H1 (cell line): ENCODE measurements around the gene RAD51B. TPM values are rescaled to one million over a fixed set of nuclear protein-coding genes. Genes with fewer than 3 reads are reported as not detected.
A peak's percentile ranks its signal among the peaks of the same experiment; 100 is the strongest.

Source experiments
- CTCF ChIA-PET: fragments of 300-600 bp; sonication (Branson Sonifier 250); formaldehyde crosslinking; loops from one replicate; lab custom pipeline; 2021; ENCODE audit not compliant: partially characterized antibody; lab: Charles Lee
- POLR2A ChIA-PET: fragments of 300-600 bp; sonication (Branson Sonifier 250); formaldehyde crosslinking; loops from one replicate; lab custom pipeline; 2021; ENCODE audit warnings: inconsistent platforms; ENCODE audit not compliant: partially characterized antibody; lab: Charles Lee
- DNase-seq, 2 experiments: peaks; one replicate each; pipeline versions ENCODE4 v3.0.0 to v3.0.0-alpha.2; 2010 to 2022; ENCODE audit warnings: low spot score in 2 of 2, low read depth in 1 of 2, mixed read lengths in 1 of 2
- FAIRE-seq: peaks from 2 replicates; lab custom pipeline; 2011; peaks lifted over from hg19 to GRCh38; lab: Jason Lieb, UNC
- H2AFZ ChIP-seq: 2 replicates; pipeline ENCODE4 v1.8.1; 2012; ENCODE audit warnings: low read length, inconsistent platforms
- H2AK5ac ChIP-seq: 2 replicates; pipeline ENCODE4 v1.6.1; 2013; ENCODE audit warnings: low read depth, low read length
- H2BK120ac ChIP-seq: replicated peaks from 2 replicates; pipeline ENCODE3; 2013; ENCODE audit warnings: low read depth, low read length, inconsistent platforms
- H2BK12ac ChIP-seq: 2 replicates; pipeline ENCODE4 v1.6.1; 2013; ENCODE audit warnings: low read depth, low read length
- H2BK15ac ChIP-seq: 2 replicates; pipeline ENCODE4 v1.6.1; 2013; ENCODE audit warnings: low read length
- H2BK20ac ChIP-seq: 2 replicates; pipeline ENCODE4 v1.6.1; 2013; ENCODE audit warnings: low read length
- H2BK5ac ChIP-seq: 2 replicates; pipeline ENCODE4 v1.6.1; 2013; ENCODE audit warnings: low read depth, low read length
- H3K14ac ChIP-seq: 2 replicates; pipeline ENCODE4 v1.6.1; 2013; ENCODE audit warnings: inconsistent platforms; ENCODE audit not compliant: insufficient read length
- H3K18ac ChIP-seq: 2 replicates; pipeline ENCODE4 v1.6.1; 2013; ENCODE audit warnings: low read length; ENCODE audit errors: extremely low read depth
- H3K23ac ChIP-seq: 2 replicates; pipeline ENCODE4 v1.6.1; 2013; ENCODE audit warnings: inconsistent platforms; ENCODE audit not compliant: insufficient read length
- H3K23me2 ChIP-seq: 2 replicates; pipeline ENCODE4 v1.6.1; 2013; ENCODE audit warnings: low read depth, low read length
- H3K27ac ChIP-seq: 2 replicates; pipeline ENCODE4 v1.6.1; 2011; ENCODE audit warnings: low read depth, low read length, inconsistent platforms
- H3K27me3 ChIP-seq, 4 experiments: replicated peaks in 1 of 4; 1 replicate in 1 of 4; 2 replicates in 3 of 4; pipeline versions ENCODE4 v1.6.1 to v1.8.1; 2011 to 2013; ENCODE audit warnings: low read length in 3 of 4, mild to moderate bottlenecking in 3 of 4, inconsistent platforms in 2 of 4, mixed read lengths in 2 of 4, moderate library complexity in 1 of 4; ENCODE audit not compliant: control insufficient read depth in 3 of 4, insufficient read depth in 3 of 4; ENCODE audit errors: extremely low read depth in 1 of 4
- H3K36me3 ChIP-seq, 4 experiments: 2 replicates each; pipeline versions ENCODE4 v1.6.1 to v1.8.1; 2011 to 2013; ENCODE audit warnings: mild to moderate bottlenecking in 4 of 4, low read length in 3 of 4, moderate library complexity in 2 of 4, control low read depth in 1 of 4, inconsistent platforms in 1 of 4; ENCODE audit not compliant: insufficient read depth in 4 of 4, control insufficient read depth in 2 of 4
- H3K4ac ChIP-seq: replicated peaks from 2 replicates; pipeline ENCODE3; 2013; ENCODE audit warnings: low read length, low read depth, mixed read lengths, inconsistent platforms; ENCODE audit not compliant: insufficient read length
- H3K4me1 ChIP-seq, 4 experiments: replicated peaks in 1 of 4; 1 replicate in 1 of 4; 2 replicates in 3 of 4; pipeline versions ENCODE4 v1.6.1 to v1.8.1; 2011 to 2013; ENCODE audit warnings: low read length in 3 of 4, inconsistent platforms in 2 of 4, mixed read lengths in 1 of 4; ENCODE audit not compliant: insufficient read depth in 4 of 4, control insufficient read depth in 3 of 4
- H3K4me2 ChIP-seq, 2 experiments: 2 replicates each; pipeline versions ENCODE4 v1.6.1 to v1.8.1; 2011 to 2013; ENCODE audit warnings: low read depth in 2 of 2, low read length in 2 of 2, control low read depth in 1 of 2, inconsistent platforms in 1 of 2, mild to moderate bottlenecking in 1 of 2; ENCODE audit not compliant: insufficient read depth in 1 of 2
- H3K4me3 ChIP-seq, 4 experiments: fragments of 200-600, 300-600 bp in 1 of 4; sonication (generic), shearing (Covaris generic), sonication (Bioruptor Twin) in 1 of 4; 2 replicates each; pipeline versions ENCODE4 v1.5.1 to v1.8.1; 2011 to 2016; ENCODE audit warnings: low read length in 4 of 4, low read depth in 3 of 4, control low read depth in 2 of 4, inconsistent platforms in 2 of 4, mild to moderate bottlenecking in 2 of 4, mixed read lengths in 1 of 4, moderate library complexity in 1 of 4; ENCODE audit not compliant: insufficient read depth in 2 of 4; ENCODE audit errors: extremely low read depth in 1 of 4
- H3K56ac ChIP-seq: replicated peaks from 2 replicates; pipeline ENCODE3; 2013; ENCODE audit warnings: low read depth, mild to moderate bottlenecking, mixed read lengths, low read length, inconsistent platforms; ENCODE audit not compliant: insufficient read length
- H3K79me1 ChIP-seq: 2 replicates; pipeline ENCODE4 v1.6.1; 2013; ENCODE audit warnings: low read depth, low read length, control low read depth
- H3K79me2 ChIP-seq, 2 experiments: 2 replicates each; pipeline versions ENCODE4 v1.6.1 to v1.8.1; 2012 to 2013; ENCODE audit warnings: low read length in 2 of 2, mild to moderate bottlenecking in 2 of 2, inconsistent platforms in 1 of 2; ENCODE audit not compliant: insufficient read depth in 2 of 2, control insufficient read depth in 1 of 2
- H3K9ac ChIP-seq, 4 experiments: replicated peaks in 1 of 4; 1 replicate in 1 of 4; 2 replicates in 3 of 4; pipeline versions ENCODE4 v1.6.1 to v1.8.1; 2011 to 2013; ENCODE audit warnings: low read depth in 3 of 4, low read length in 3 of 4, control low read depth in 2 of 4, mild to moderate bottlenecking in 2 of 4, moderate library complexity in 2 of 4, inconsistent platforms in 1 of 4; ENCODE audit errors: extremely low read depth in 1 of 4
- H3K9me3 ChIP-seq, 2 experiments: 2 replicates each; pipeline versions ENCODE4 v1.6.1 to v1.8.1; 2012 to 2013; ENCODE audit warnings: mild to moderate bottlenecking in 2 of 2, moderate library complexity in 2 of 2, control low read depth in 1 of 2, inconsistent platforms in 1 of 2, low read depth in 1 of 2, low read length in 1 of 2, mixed read lengths in 1 of 2; ENCODE audit not compliant: insufficient read depth in 2 of 2
- H4K20me1 ChIP-seq, 2 experiments: replicated peaks in 1 of 2; 2 replicates each; pipeline versions ENCODE3 to v1.8.1; 2011 to 2013; ENCODE audit warnings: inconsistent platforms in 2 of 2, low read length in 2 of 2, mild to moderate bottlenecking in 1 of 2; ENCODE audit not compliant: insufficient read depth in 2 of 2, control insufficient read depth in 1 of 2
- H4K5ac ChIP-seq: 2 replicates; pipeline ENCODE4 v1.6.1; 2013; ENCODE audit warnings: low read length, low read depth, mixed read lengths, inconsistent platforms; ENCODE audit not compliant: insufficient read length
- H4K8ac ChIP-seq: 2 replicates; pipeline ENCODE4 v1.8.0; 2013; ENCODE audit warnings: mild to moderate bottlenecking, moderate library complexity, low read length, inconsistent platforms; ENCODE audit not compliant: insufficient read depth; ENCODE audit errors: extremely low read depth
- H4K91ac ChIP-seq: replicated peaks from 2 replicates; pipeline ENCODE3; 2013; ENCODE audit warnings: low read length, mixed read lengths, inconsistent platforms; ENCODE audit not compliant: insufficient read length
- ATF2 ChIP-seq: IDR thresholded peaks from 2 replicates; pipeline ENCODE4 v1.6.1; 2012; ENCODE audit warnings: low read length, inconsistent platforms
- CBX5 ChIP-seq: fragments of 300-800, 300-1000 bp; sonication (generic); IDR thresholded peaks from 2 replicates; pipeline ENCODE4 v1.7.1; 2016; ENCODE audit warnings: antibody characterized with exemption, low read length, low read depth
- EGR1 ChIP-seq: IDR thresholded peaks from 2 replicates; pipeline ENCODE4 v1.6.1; 2011; ENCODE audit warnings: low read depth, low read length, borderline replicate concordance
- EZH2 ChIP-seq: fragments of 200-600 bp; sonication (generic); IDR thresholded peaks from 2 replicates; pipeline ENCODE4 v1.7.1; 2012; ENCODE audit warnings: low read depth, mild to moderate bottlenecking, moderate library complexity, low read length, inconsistent platforms; ENCODE audit not compliant: severe bottlenecking
- KDM1A ChIP-seq: fragments of 200-600, 300-600 bp; sonication (generic); IDR thresholded peaks from 2 replicates; pipeline ENCODE4 v1.7.1; 2016; ENCODE audit warnings: mild to moderate bottlenecking, low read length, borderline replicate concordance
- NANOG ChIP-seq: IDR thresholded peaks from 2 replicates; pipeline ENCODE4 v1.6.1; 2011; ENCODE audit warnings: low read length, low read depth, mild to moderate bottlenecking, inconsistent platforms; ENCODE audit not compliant: insufficient read depth, poor library complexity, severe bottlenecking
- RBBP5 ChIP-seq: IDR thresholded peaks from 2 replicates; pipeline ENCODE4 v1.7.1; 2012; ENCODE audit warnings: low read depth, mild to moderate bottlenecking, inconsistent platforms, low read length, moderate library complexity, borderline replicate concordance
- RXRA ChIP-seq: IDR thresholded peaks from 2 replicates; pipeline ENCODE4 v1.6.1; 2011; ENCODE audit warnings: low read depth, mild to moderate bottlenecking, low read length, moderate library complexity; ENCODE audit not compliant: insufficient read depth
- TBP ChIP-seq: IDR thresholded peaks from 2 replicates; pipeline ENCODE4 v1.6.1; 2011; ENCODE audit warnings: low read depth, low read length, improper control_type of control experiment
- WGBS, 2 experiments: shearing (Covaris generic) in 1 of 2; methylation state at CpG; one replicate each; pipeline versions ENCODE4 v1.1.6 to v1.1.7; 2013 to 2015; ENCODE audit warnings: low lambda C conversion rate in 2 of 2, mixed read lengths in 2 of 2, inconsistent platforms in 1 of 2, low coverage in 1 of 2, missing lambda C conversion rate in 1 of 2; ENCODE audit not compliant: insufficient replicate concordance in 2 of 2, insufficient coverage in 1 of 2, insufficient read length in 1 of 2; ENCODE audit errors: extremely low coverage in 1 of 2, missing lambda C conversion rate in 1 of 2; 5-methylcytosine and 5-hydroxymethylcytosine counted together
- polyA plus RNA-seq, 7 experiments: library from polyadenylated mRNA; depleted of rRNA in 3 of 7; stranded (reverse) in 5 of 7; unstranded in 2 of 7; fragments of >200 nt in 5 of 7; fragments of 200-250 nt in 2 of 7; gene quantifications; 1 replicate in 5 of 7; 2 replicates in 1 of 7; 4 replicates in 1 of 7; pipeline versions ENCODE4 v1.2.1 to v1.2.3, GENCODE V29; 2011 to 2013; ENCODE audit warnings: missing spikeins in 2 of 7, mixed read lengths in 2 of 7
- total RNA-seq: library from RNA; stranded (reverse); fragmentation: NEBNext Ultra II Directional; extraction: Animal tissue kit (Norgen Biotek cat#: 25700); gene quantifications from 2 replicates; pipeline ENCODE4 v1.2.1, GENCODE V29; 2021

RAD51B gene
- total and polyA plus RNA-seq, 2 of the 8 experiments (the other 6 are each of a cell fraction or from before 2014, with no cell fraction given), result 3.9 to 14.9 TPM

GRCh38 chr14:68547305-68548193, 728.0 kb downstream of the RAD51B start:
- no peaks in the 10 kb centered on the region for H3K79me1 ChIP-seq
- FAIRE-seq (no peak), DNase-seq (peak in 1 of 2 experiments; percentile 38)
- peak overlapping the region; percentile 91 for H2BK20ac ChIP-seq
- POLR2A ChIA-PET, result no interaction called here
- peaks cover 6 to 18% (median 13%) of the 10 kb centered on the region in 4 experiments for H3K4me1 ChIP-seq
- no peaks in the 10 kb centered on the region for H3K23me2 ChIP-seq
- H3K9me3 ChIP-seq, result no peaks in the 10 kb centered on the region
- H3K27ac ChIP-seq, result no peak overlapping the region
- no peak overlapping the region for H3K4me2 ChIP-seq
- no peak overlapping the region for H3K4me3 ChIP-seq
- no peaks in the 10 kb centered on the region for H4K20me1 ChIP-seq
- WGBS, 2 experiments, result 84% methylated on average over 11 of the region's 12 CpGs; no CpG with 5 or more reads in 1 of the 2 experiments
- peak overlapping the region; percentile 64 for H3K18ac ChIP-seq
- no peak overlapping the region for H2AK5ac ChIP-seq
- H2AFZ ChIP-seq, result no peak overlapping the region
- no peaks in the 10 kb centered on the region for H3K36me3 ChIP-seq
- H2BK120ac ChIP-seq, result no peak overlapping the region
- peak overlapping the region; percentile 23; the same call in 1 of the 2 replicates for H2BK15ac ChIP-seq
- H3K4ac ChIP-seq, result no peak overlapping the region
- no peak overlapping the region for H3K9ac ChIP-seq
- peak overlapping the region; percentile 95; the same call in 1 of the 2 replicates for H2BK12ac ChIP-seq
- peak overlapping the region; percentile 22 for H4K91ac ChIP-seq
- no peak overlapping the region for H3K14ac ChIP-seq
- H4K8ac ChIP-seq, result peak overlapping the region; percentile 9
- no peak overlapping the region for H3K23ac ChIP-seq
- CTCF ChIA-PET, result interaction anchor here (0.7 to 1.2 kb wide), 2 partner anchors 23 to 162 kb away, joined by 3 to 4 read pairs; no protein-coding TSS in a partner anchor
- H3K27me3 ChIP-seq, result no peaks in the 10 kb centered on the region; a peak in 1 of 7 replicates
- H3K56ac ChIP-seq, result no peak overlapping the region
- no peak overlapping the region for H4K5ac ChIP-seq
- no peak overlapping the region for H2BK5ac ChIP-seq
- H3K79me2 ChIP-seq, result no peaks in the 10 kb centered on the region
- no peak for TF ChIP-seq EZH2
- no peak for TF ChIP-seq KDM1A
- no peak for TF ChIP-seq RBBP5
- no peak for TF ChIP-seq RXRA
- TF ChIP-seq TBP, result no peak
- TF ChIP-seq EGR1, result no peak
- no peak for TF ChIP-seq NANOG
- TF ChIP-seq ATF2, result no peak
- TF ChIP-seq CBX5, result no peak
